H1 (cell line): Measurements from ENCODE around the gene SHANK2. TPM values are rescaled to one million over a fixed set of nuclear protein-coding genes. Genes with fewer than 3 reads are reported as not detected.

Experiments used
- CTCF ChIA-PET: fragments of 300-600 bp; sonication (Branson Sonifier 250); formaldehyde crosslinking; loops from one replicate; lab custom pipeline; 2021; ENCODE audit not compliant: partially characterized antibody; lab: Charles Lee
- POLR2A ChIA-PET: fragments of 300-600 bp; sonication (Branson Sonifier 250); formaldehyde crosslinking; loops from one replicate; lab custom pipeline; 2021; ENCODE audit warnings: inconsistent platforms; ENCODE audit not compliant: partially characterized antibody; lab: Charles Lee
- DNase-seq, 2 experiments: peaks; one replicate each; pipeline versions ENCODE4 v3.0.0 to v3.0.0-alpha.2; 2010 to 2022; ENCODE audit warnings: low spot score in 2 of 2, low read depth in 1 of 2, mixed read lengths in 1 of 2
- FAIRE-seq: peaks from 2 replicates; lab custom pipeline; 2011; peaks lifted over from hg19 to GRCh38; lab: Jason Lieb, UNC
- H2AFZ ChIP-seq: 2 replicates; pipeline ENCODE4 v1.8.1; 2012; ENCODE audit warnings: low read length, inconsistent platforms
- H2AK5ac ChIP-seq: 2 replicates; pipeline ENCODE4 v1.6.1; 2013; ENCODE audit warnings: low read depth, low read length
- H2BK120ac ChIP-seq: replicated peaks from 2 replicates; pipeline ENCODE3; 2013; ENCODE audit warnings: low read depth, low read length, inconsistent platforms
- H2BK12ac ChIP-seq: 2 replicates; pipeline ENCODE4 v1.6.1; 2013; ENCODE audit warnings: low read depth, low read length
- H2BK15ac ChIP-seq: 2 replicates; pipeline ENCODE4 v1.6.1; 2013; ENCODE audit warnings: low read length
- H2BK20ac ChIP-seq: 2 replicates; pipeline ENCODE4 v1.6.1; 2013; ENCODE audit warnings: low read length
- H2BK5ac ChIP-seq: 2 replicates; pipeline ENCODE4 v1.6.1; 2013; ENCODE audit warnings: low read depth, low read length
- H3K14ac ChIP-seq: 2 replicates; pipeline ENCODE4 v1.6.1; 2013; ENCODE audit warnings: inconsistent platforms; ENCODE audit not compliant: insufficient read length
- H3K18ac ChIP-seq: 2 replicates; pipeline ENCODE4 v1.6.1; 2013; ENCODE audit warnings: low read length; ENCODE audit errors: extremely low read depth
- H3K23ac ChIP-seq: 2 replicates; pipeline ENCODE4 v1.6.1; 2013; ENCODE audit warnings: inconsistent platforms; ENCODE audit not compliant: insufficient read length
- H3K23me2 ChIP-seq: 2 replicates; pipeline ENCODE4 v1.6.1; 2013; ENCODE audit warnings: low read depth, low read length
- H3K27ac ChIP-seq: 2 replicates; pipeline ENCODE4 v1.6.1; 2011; ENCODE audit warnings: low read depth, low read length, inconsistent platforms
- H3K27me3 ChIP-seq, 4 experiments: replicated peaks in 1 of 4; 1 replicate in 1 of 4; 2 replicates in 3 of 4; pipeline versions ENCODE4 v1.6.1 to v1.8.1; 2011 to 2013; ENCODE audit warnings: low read length in 3 of 4, mild to moderate bottlenecking in 3 of 4, inconsistent platforms in 2 of 4, mixed read lengths in 2 of 4, moderate library complexity in 1 of 4; ENCODE audit not compliant: control insufficient read depth in 3 of 4, insufficient read depth in 3 of 4; ENCODE audit errors: extremely low read depth in 1 of 4
- H3K36me3 ChIP-seq, 4 experiments: 2 replicates each; pipeline versions ENCODE4 v1.6.1 to v1.8.1; 2011 to 2013; ENCODE audit warnings: mild to moderate bottlenecking in 4 of 4, low read length in 3 of 4, moderate library complexity in 2 of 4, control low read depth in 1 of 4, inconsistent platforms in 1 of 4; ENCODE audit not compliant: insufficient read depth in 4 of 4, control insufficient read depth in 2 of 4
- H3K4ac ChIP-seq: replicated peaks from 2 replicates; pipeline ENCODE3; 2013; ENCODE audit warnings: low read length, low read depth, mixed read lengths, inconsistent platforms; ENCODE audit not compliant: insufficient read length
- H3K4me1 ChIP-seq, 4 experiments: replicated peaks in 1 of 4; 1 replicate in 1 of 4; 2 replicates in 3 of 4; pipeline versions ENCODE4 v1.6.1 to v1.8.1; 2011 to 2013; ENCODE audit warnings: low read length in 3 of 4, inconsistent platforms in 2 of 4, mixed read lengths in 1 of 4; ENCODE audit not compliant: insufficient read depth in 4 of 4, control insufficient read depth in 3 of 4
- H3K4me2 ChIP-seq, 2 experiments: 2 replicates each; pipeline versions ENCODE4 v1.6.1 to v1.8.1; 2011 to 2013; ENCODE audit warnings: low read depth in 2 of 2, low read length in 2 of 2, control low read depth in 1 of 2, inconsistent platforms in 1 of 2, mild to moderate bottlenecking in 1 of 2; ENCODE audit not compliant: insufficient read depth in 1 of 2
- H3K4me3 ChIP-seq, 4 experiments: fragments of 200-600, 300-600 bp in 1 of 4; sonication (generic), shearing (Covaris generic), sonication (Bioruptor Twin) in 1 of 4; 2 replicates each; pipeline versions ENCODE4 v1.5.1 to v1.8.1; 2011 to 2016; ENCODE audit warnings: low read length in 4 of 4, low read depth in 3 of 4, control low read depth in 2 of 4, inconsistent platforms in 2 of 4, mild to moderate bottlenecking in 2 of 4, mixed read lengths in 1 of 4, moderate library complexity in 1 of 4; ENCODE audit not compliant: insufficient read depth in 2 of 4; ENCODE audit errors: extremely low read depth in 1 of 4
- H3K56ac ChIP-seq: replicated peaks from 2 replicates; pipeline ENCODE3; 2013; ENCODE audit warnings: low read depth, mild to moderate bottlenecking, mixed read lengths, low read length, inconsistent platforms; ENCODE audit not compliant: insufficient read length
- H3K79me1 ChIP-seq: 2 replicates; pipeline ENCODE4 v1.6.1; 2013; ENCODE audit warnings: low read depth, low read length, control low read depth
- H3K79me2 ChIP-seq, 2 experiments: 2 replicates each; pipeline versions ENCODE4 v1.6.1 to v1.8.1; 2012 to 2013; ENCODE audit warnings: low read length in 2 of 2, mild to moderate bottlenecking in 2 of 2, inconsistent platforms in 1 of 2; ENCODE audit not compliant: insufficient read depth in 2 of 2, control insufficient read depth in 1 of 2
- H3K9ac ChIP-seq, 4 experiments: replicated peaks in 1 of 4; 1 replicate in 1 of 4; 2 replicates in 3 of 4; pipeline versions ENCODE4 v1.6.1 to v1.8.1; 2011 to 2013; ENCODE audit warnings: low read depth in 3 of 4, low read length in 3 of 4, control low read depth in 2 of 4, mild to moderate bottlenecking in 2 of 4, moderate library complexity in 2 of 4, inconsistent platforms in 1 of 4; ENCODE audit errors: extremely low read depth in 1 of 4
- H3K9me3 ChIP-seq, 2 experiments: 2 replicates each; pipeline versions ENCODE4 v1.6.1 to v1.8.1; 2012 to 2013; ENCODE audit warnings: mild to moderate bottlenecking in 2 of 2, moderate library complexity in 2 of 2, control low read depth in 1 of 2, inconsistent platforms in 1 of 2, low read depth in 1 of 2, low read length in 1 of 2, mixed read lengths in 1 of 2; ENCODE audit not compliant: insufficient read depth in 2 of 2
- H4K20me1 ChIP-seq, 2 experiments: replicated peaks in 1 of 2; 2 replicates each; pipeline versions ENCODE3 to v1.8.1; 2011 to 2013; ENCODE audit warnings: inconsistent platforms in 2 of 2, low read length in 2 of 2, mild to moderate bottlenecking in 1 of 2; ENCODE audit not compliant: insufficient read depth in 2 of 2, control insufficient read depth in 1 of 2
- H4K5ac ChIP-seq: 2 replicates; pipeline ENCODE4 v1.6.1; 2013; ENCODE audit warnings: low read length, low read depth, mixed read lengths, inconsistent platforms; ENCODE audit not compliant: insufficient read length
- H4K8ac ChIP-seq: 2 replicates; pipeline ENCODE4 v1.8.0; 2013; ENCODE audit warnings: mild to moderate bottlenecking, moderate library complexity, low read length, inconsistent platforms; ENCODE audit not compliant: insufficient read depth; ENCODE audit errors: extremely low read depth
- H4K91ac ChIP-seq: replicated peaks from 2 replicates; pipeline ENCODE3; 2013; ENCODE audit warnings: low read length, mixed read lengths, inconsistent platforms; ENCODE audit not compliant: insufficient read length
- BACH1 ChIP-seq: IDR thresholded peaks from 2 replicates; pipeline ENCODE4 v1.6.1; 2012; ENCODE audit warnings: low read length, improper control_type of control experiment
- CHD2 ChIP-seq: IDR thresholded peaks from 2 replicates; pipeline ENCODE4 v1.6.1; 2012; ENCODE audit warnings: low read length, improper control_type of control experiment
- EZH2 ChIP-seq: fragments of 200-600 bp; sonication (generic); IDR thresholded peaks from 2 replicates; pipeline ENCODE4 v1.7.1; 2012; ENCODE audit warnings: low read depth, mild to moderate bottlenecking, moderate library complexity, low read length, inconsistent platforms; ENCODE audit not compliant: severe bottlenecking
- POLR2A ChIP-seq, 2 experiments: IDR thresholded peaks; 1 replicate in 1 of 2; 2 replicates in 1 of 2; pipeline ENCODE4 v1.6.1; 2011; ENCODE audit warnings: low read depth in 2 of 2, low read length in 2 of 2, mild to moderate bottlenecking in 2 of 2; ENCODE audit errors: control extremely low read depth in 1 of 2
- POU5F1 ChIP-seq: IDR thresholded peaks from 2 replicates; pipeline ENCODE4 v1.6.1; 2011; ENCODE audit warnings: low read depth, mild to moderate bottlenecking, low read length, moderate library complexity
- SP4 ChIP-seq: IDR thresholded peaks from 2 replicates; pipeline ENCODE4 v1.6.1; 2012; ENCODE audit warnings: low read length, inconsistent platforms
- SUZ12 ChIP-seq: fragments of 200-600 bp; sonication (generic); IDR thresholded peaks from 2 replicates; pipeline ENCODE4 v1.6.1; 2012; ENCODE audit warnings: mild to moderate bottlenecking, inconsistent platforms, low read length, moderate library complexity, mixed read lengths
- WGBS, 2 experiments: shearing (Covaris generic) in 1 of 2; methylation state at CpG; one replicate each; pipeline versions ENCODE4 v1.1.6 to v1.1.7; 2013 to 2015; ENCODE audit warnings: low lambda C conversion rate in 2 of 2, mixed read lengths in 2 of 2, inconsistent platforms in 1 of 2, low coverage in 1 of 2, missing lambda C conversion rate in 1 of 2; ENCODE audit not compliant: insufficient replicate concordance in 2 of 2, insufficient coverage in 1 of 2, insufficient read length in 1 of 2; ENCODE audit errors: extremely low coverage in 1 of 2, missing lambda C conversion rate in 1 of 2; 5-methylcytosine and 5-hydroxymethylcytosine counted together
- polyA plus RNA-seq, 7 experiments: library from polyadenylated mRNA; depleted of rRNA in 3 of 7; stranded (reverse) in 5 of 7; unstranded in 2 of 7; fragments of >200 nt in 5 of 7; fragments of 200-250 nt in 2 of 7; gene quantifications; 1 replicate in 5 of 7; 2 replicates in 1 of 7; 4 replicates in 1 of 7; pipeline versions ENCODE4 v1.2.1 to v1.2.3, GENCODE V29; 2011 to 2013; ENCODE audit warnings: missing spikeins in 2 of 7, mixed read lengths in 2 of 7
- total RNA-seq: library from RNA; stranded (reverse); fragmentation: NEBNext Ultra II Directional; extraction: Animal tissue kit (Norgen Biotek cat#: 25700); gene quantifications from 2 replicates; pipeline ENCODE4 v1.2.1, GENCODE V29; 2021
- TF ChIP-seq, protein P1 (sequence below): IDR thresholded peaks from 2 replicates; pipeline ENCODE4 v1.6.1; 2011; ENCODE audit warnings: low read depth, mild to moderate bottlenecking, low read length; ENCODE audit not compliant: insufficient read depth
- TF ChIP-seq, protein P2 (sequence below): IDR thresholded peaks from 2 replicates; pipeline ENCODE4 v1.6.1; 2012; ENCODE audit warnings: inconsistent platforms

SHANK2 gene
- total and polyA plus RNA-seq, 2 of the 8 experiments (the other 6 are each of a cell fraction or from before 2014, with no cell fraction given): 10.1 to 54.2 TPM

DNA sequence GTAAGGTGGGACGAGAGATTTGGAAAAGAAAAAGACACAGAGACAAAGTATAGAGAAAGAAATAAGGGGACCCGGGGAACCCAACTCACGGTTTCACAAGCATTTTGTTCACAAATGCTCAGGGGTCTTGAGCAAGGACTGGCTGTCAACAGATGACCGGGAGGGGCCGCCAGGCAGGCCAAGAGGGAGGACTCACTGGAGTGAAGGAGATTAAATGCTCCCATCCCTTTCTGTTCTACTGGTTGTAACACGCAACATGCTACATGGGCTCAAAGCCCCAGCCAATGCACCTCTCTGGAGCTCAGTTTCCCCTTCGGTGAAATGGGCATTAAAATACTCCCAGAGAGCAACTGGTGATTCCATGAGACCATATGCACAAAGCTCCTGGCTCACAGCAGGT, 13.4 kb downstream of the SHANK2 start:
- Histone ChIP-seq H4K5ac (no peak overlapping the region), H3K27me3 (no peaks in the 10 kb centered on the region), H3K4me3 (no peak overlapping the region), H3K56ac (no peak overlapping the region), H2BK20ac (no peak overlapping the region), H4K20me1 (peaks cover 3 to 13% of the 10 kb centered on the region in 2 experiments), H3K18ac (no peak overlapping the region), H4K8ac (no peak overlapping the region), H3K4ac (no peak overlapping the region), H3K79me2 (peaks cover 19 to 95% of the 10 kb centered on the region in 2 experiments), H3K4me1 (peaks cover under 1 to 12% (median 12%) of the 10 kb centered on the region in 4 experiments), H2BK5ac (no peak overlapping the region), H3K27ac (no peak overlapping the region), H4K91ac (no peak overlapping the region), H3K9me3 (no peaks in the 10 kb centered on the region), H2BK12ac (no peak overlapping the region), H2BK120ac (no peak overlapping the region), H3K79me1 (peaks cover 29% of the 10 kb centered on the region), H3K23ac (no peak overlapping the region), H3K9ac (no peak overlapping the region), H3K23me2 (no peaks in the 10 kb centered on the region), H3K14ac (no peak overlapping the region), H3K4me2 (no peak overlapping the region)
- ChIA-PET CTCF (interaction anchor here (0.9 to 4.4 kb wide), 4 partner anchors 11 to 152 kb away, joined by 3 to 20 read pairs (median 5); partner anchors contain the start of gene SHANK2), POLR2A (interaction anchor here (0.9 to 2.6 kb wide), 3 partner anchors 9 to 14 kb away, joined by 3 to 11 read pairs (median 3); partner anchors contain the start of gene SHANK2)
- DNase-seq (no peak), FAIRE-seq (no peak)
- TF ChIP-seq SUZ12 (no peak), CHD2 (no peak), BACH1 (no peak), SP4 (no peak), EZH2 (no peak), POU5F1 (no peak), POLR2A (IDR thresholded peaks at IDR 0.05; ENCODE audit: control extremely low read depth in 1 of 2, low read depth in 2 of 2, low read length in 2 of 2) (no peak)
- TF ChIP-seq, protein P1, sequence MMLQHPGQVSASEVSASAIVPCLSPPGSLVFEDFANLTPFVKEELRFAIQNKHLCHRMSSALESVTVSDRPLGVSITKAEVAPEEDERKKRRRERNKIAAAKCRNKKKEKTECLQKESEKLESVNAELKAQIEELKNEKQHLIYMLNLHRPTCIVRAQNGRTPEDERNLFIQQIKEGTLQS: no peak
- TF ChIP-seq, protein P2, sequence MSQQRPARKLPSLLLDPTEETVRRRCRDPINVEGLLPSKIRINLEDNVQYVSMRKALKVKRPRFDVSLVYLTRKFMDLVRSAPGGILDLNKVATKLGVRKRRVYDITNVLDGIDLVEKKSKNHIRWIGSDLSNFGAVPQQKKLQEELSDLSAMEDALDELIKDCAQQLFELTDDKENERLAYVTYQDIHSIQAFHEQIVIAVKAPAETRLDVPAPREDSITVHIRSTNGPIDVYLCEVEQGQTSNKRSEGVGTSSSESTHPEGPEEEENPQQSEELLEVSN: no peak
- TF ChIP-seq, all 59 proteins: peak for 0
- H2AK5ac ChIP-seq: no peak overlapping the region
- no peak overlapping the region for H2BK15ac ChIP-seq
- 87% methylated on average over 7 of the region's 7 CpGs; no CpG with 5 or more reads in 1 of the 2 experiments for WGBS, 2 experiments
- H2AFZ ChIP-seq: no peak overlapping the region
- H3K36me3 ChIP-seq: peaks cover 2 to 9% (median 8%) of the 10 kb centered on the region in 4 experiments; a peak in 6 of 8 replicates
